VCaP (cell line): ENCODE measurements around the gene ADAMTS15.

ENCODE experiments used
- H3K27ac ChIP-seq: fragments of 450-650 bp; 2 replicates; pipeline ENCODE4 v1.5.1; 2017
- TF ChIP-seq, protein P1 (sequence below): fragments of 450-650 bp; conservative IDR thresholded peaks from 2 replicates; pipeline ENCODE4 v1.5.1; 2017; ENCODE audit warnings: mild to moderate bottlenecking, moderate library complexity

The ADAMTS15 gene

DNA sequence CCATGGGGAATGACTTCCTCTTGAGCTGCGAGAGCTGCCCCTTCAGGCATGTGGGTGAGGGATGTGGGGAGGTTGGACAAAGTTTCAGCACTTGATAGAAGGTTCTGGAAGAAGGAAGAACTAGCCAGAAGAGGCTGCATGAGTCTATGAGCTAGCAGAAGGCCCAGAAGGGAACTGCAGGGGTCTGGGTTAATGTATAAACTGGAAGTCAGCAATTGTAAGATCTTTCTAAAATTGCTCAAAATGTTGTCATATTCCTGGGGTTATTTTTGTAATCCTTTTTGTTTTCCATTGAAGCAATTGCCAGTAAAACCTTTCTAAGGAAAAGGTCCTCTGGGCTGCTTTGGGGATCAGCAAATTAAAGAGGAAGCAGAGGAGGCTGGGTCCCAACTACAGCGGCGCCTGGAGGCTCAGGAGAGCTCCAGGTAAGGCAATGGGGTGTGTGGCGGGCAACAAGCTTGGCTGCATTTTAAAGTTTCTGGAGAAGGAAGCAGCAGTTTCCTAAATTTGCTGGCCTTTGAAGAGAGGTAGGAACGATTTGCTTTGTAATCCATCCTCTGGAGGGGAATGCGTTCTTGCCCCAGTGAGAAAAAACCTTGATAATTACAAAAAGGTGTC, 29.2 kb downstream of the ADAMTS15 start:
- TF ChIP-seq, protein P1, sequence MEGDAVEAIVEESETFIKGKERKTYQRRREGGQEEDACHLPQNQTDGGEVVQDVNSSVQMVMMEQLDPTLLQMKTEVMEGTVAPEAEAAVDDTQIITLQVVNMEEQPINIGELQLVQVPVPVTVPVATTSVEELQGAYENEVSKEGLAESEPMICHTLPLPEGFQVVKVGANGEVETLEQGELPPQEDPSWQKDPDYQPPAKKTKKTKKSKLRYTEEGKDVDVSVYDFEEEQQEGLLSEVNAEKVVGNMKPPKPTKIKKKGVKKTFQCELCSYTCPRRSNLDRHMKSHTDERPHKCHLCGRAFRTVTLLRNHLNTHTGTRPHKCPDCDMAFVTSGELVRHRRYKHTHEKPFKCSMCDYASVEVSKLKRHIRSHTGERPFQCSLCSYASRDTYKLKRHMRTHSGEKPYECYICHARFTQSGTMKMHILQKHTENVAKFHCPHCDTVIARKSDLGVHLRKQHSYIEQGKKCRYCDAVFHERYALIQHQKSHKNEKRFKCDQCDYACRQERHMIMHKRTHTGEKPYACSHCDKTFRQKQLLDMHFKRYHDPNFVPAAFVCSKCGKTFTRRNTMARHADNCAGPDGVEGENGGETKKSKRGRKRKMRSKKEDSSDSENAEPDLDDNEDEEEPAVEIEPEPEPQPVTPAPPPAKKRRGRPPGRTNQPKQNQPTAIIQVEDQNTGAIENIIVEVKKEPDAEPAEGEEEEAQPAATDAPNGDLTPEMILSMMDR: no peak
- H3K27ac ChIP-seq: no peak overlapping the region

DNA sequence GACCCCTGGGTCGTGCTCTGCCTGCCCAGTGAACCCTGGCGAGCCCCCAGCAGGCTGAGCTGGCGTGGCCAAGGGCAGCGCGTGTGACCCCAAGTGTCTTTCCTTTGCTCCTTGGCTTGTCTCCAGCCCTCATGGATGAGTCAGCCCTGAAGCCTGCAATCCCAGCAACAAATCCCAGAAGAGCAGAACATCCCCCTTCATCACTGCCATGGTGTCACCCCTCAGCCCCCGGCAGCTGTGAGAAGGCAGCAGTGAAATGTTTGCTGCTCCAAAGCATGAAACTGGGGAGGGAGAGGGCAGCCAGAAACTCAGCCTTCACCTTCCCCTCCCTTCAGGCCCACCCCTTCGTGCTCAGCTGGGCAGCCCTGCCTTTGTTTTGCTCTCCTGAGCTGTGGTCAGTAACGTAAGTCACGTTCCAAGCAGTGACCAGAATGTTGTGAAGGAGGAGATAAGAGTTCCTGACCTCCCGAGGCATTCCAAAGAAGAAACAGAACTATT, 29.8 kb downstream of the ADAMTS15 start:
- TF ChIP-seq, protein P1: no peak
- H3K27ac ChIP-seq: no peak overlapping the region

DNA sequence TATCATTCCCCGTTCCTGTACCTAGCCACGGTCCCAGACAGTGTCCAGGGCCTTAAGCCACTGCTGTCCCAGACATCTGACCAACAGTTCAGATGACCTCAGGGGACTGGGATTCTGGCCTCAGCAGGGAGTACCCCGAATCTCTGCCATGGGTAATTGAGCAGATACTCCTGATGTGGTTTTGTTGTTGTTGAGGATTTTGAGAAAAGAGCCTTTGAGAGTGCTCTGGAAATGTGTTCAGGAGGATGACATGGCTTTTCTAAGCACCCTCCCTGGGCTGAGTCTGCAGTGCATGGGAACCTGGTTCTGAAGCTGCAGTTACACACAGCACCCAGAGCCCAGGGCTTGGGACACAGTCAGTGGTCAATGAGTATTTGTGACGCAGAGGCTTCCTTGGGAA, 30.4 kb downstream of the ADAMTS15 start:
- no peak overlapping the region for H3K27ac ChIP-seq
- TF ChIP-seq, protein P1: no peak

DNA sequence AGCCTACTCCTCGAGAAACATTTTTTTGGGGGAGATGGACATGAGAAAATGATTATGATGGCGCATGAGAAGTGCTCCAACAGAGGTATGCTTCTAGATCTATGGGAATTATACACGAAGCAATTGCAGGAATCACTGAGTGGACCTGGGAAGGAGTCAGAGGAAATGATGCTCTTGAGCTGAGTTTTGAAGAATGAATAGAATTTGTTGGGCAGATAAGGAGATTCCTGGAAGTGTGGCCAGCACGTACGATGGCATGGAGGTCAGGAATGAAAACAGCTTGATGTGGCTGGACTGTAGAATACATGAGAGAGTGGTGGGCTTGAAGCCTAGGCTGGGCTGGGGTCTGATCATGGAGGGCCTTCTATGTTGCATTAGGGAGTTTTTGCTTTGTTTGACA, 31.7 kb downstream of the ADAMTS15 start:
- H3K27ac ChIP-seq: no peak overlapping the region
- TF ChIP-seq, protein P1: no peak

DNA sequence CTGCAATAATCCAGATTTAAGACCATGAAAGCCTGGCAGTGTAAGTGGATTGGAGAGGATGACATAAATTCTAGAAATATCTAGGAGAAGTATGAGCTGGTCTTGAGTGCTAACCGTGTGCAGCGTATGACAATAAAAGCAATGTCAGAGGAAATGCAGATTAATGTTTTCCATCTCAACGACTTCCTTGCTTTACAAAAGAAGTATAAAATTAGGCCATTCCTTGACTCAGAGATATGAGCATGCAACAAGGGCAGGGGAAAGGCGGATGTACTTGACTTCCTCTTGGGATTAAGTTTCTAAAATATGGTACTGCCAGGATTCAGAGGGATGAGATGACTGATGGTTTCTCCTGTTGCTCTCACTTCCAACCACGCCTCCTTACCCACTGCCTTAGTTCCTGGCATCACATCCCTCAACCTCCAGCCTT, 32.3 kb downstream of the ADAMTS15 start:
- no peak overlapping the region for H3K27ac ChIP-seq

DNA sequence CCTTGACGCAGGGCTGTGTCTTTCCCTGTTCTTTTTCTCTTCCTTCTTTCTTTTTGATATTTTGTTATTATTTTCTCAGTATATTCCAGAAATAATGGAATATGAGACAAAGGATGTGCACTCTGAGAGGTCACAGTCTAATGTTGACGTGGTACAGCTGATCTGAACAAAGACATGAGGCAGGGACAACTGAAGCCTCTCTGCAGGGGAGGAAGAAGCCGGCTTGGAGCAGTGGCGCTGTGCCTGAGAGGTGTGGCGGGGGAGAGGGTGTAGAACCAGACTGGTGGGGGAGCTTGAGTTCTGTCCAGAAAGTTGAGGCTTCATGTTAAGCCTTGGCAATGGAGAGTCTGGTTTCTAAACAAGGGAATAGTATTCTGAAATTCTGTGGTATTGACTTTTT, 34.7 kb downstream of the ADAMTS15 start:
- TF ChIP-seq, protein P1: no peak
- H3K27ac ChIP-seq: no peak overlapping the region

More for the DNA sequence above, 32.3 kb downstream of the ADAMTS15 start:
- TF ChIP-seq, protein P1: no peak

DNA sequence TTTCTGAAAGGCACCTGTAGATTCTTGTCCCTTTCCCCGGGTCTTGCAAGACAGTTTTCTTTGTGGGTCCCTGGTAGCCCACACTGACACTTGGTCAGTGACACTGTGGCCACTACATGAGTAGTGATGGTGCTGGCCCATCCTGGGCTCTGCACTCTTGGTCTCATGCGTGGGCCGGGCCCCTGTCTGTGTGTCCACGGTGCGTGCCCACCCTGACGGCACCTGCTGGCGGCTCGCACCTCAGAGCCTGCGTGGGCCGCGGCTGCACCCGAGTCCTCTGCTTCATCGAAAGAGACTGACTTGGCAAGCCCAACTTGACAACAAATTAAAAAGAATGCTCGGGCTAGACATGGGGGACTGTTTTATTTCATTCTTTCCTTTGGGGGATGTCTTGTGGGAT, 37.5 kb downstream of the ADAMTS15 start:
- no peak overlapping the region for H3K27ac ChIP-seq

More for the DNA sequence above, 37.5 kb downstream of the ADAMTS15 start:
- TF ChIP-seq, protein P1: no peak
